HG02943 (cell line): ENCODE results near the gene KRTAP10-5.
"Not testable (repeated sequence)": the region's sequence is repeated elsewhere in the genome, so short reads cannot be mapped to it uniquely, and the experiment has no call there.

Experiments
- ATAC-seq: cut with Tn5 transposase; IDR thresholded peaks from one replicate; pipeline ENCODE4 v1.9.1; 2021; ENCODE audit warnings: mild to moderate bottlenecking, low read depth, moderate library complexity; ENCODE audit not compliant: unreplicated experiment

Gene KRTAP10-5

GRCh38 chr21:44572959-44573583 lies 7.3 kb downstream of the KRTAP10-5 start:
- no peak for ATAC-seq

DNA sequence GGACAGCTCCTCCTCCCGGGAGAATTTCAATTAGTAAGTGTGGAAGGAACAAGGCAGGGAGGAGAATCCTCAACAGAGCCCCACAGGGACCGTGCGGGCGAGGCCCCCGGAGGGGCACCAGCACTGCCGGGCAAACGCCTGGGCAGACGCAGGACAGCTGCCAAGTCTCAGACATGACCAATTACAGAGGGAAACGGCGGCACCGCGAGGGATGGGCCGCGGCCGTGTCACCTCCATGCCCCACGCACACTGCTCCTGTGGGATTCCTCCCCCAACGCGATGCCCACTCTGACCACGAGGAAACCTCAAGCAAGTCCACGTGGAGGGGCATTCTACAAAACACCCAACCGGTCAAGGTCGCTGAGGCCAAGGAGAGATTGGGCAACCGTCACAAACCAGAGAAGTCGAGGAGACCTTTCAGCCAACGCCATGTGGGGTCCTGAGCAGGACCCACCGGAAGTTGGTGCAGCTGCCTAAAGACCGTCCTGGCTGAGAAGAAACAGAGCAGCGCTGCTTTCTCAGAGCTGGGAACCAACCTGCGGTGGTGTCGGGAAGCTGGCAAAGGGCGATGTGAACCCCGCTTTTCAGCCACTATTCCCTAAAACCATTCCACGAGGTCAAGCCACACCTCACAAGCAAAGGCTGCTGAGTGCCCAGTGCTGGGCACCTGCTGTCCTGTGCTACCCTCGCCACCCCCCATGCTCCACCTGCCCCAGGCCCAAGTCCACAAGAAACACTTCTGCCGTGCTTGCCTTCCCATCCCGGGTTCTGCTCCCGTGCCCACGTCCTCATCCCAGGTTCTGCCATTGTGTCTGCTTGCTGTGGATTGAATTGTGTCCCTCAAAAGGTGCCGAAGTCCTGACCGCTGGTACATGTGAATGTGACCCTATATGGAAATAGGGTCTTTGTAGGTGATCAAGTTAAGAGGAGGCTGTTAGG lies 8.3 kb downstream of the KRTAP10-5 start:
- no peak for ATAC-seq

- no peak for ATAC-seq
Observed at GRCh38 chr21:44571296-44571695, 9.1 kb downstream of the KRTAP10-5 start.

GRCh38 chr21:44569861-44570517 lies 10.4 kb downstream of the KRTAP10-5 start:
- no peak for ATAC-seq

- ATAC-seq = no peak
Observed at GRCh38 chr21:44568667-44569556, 11.5 kb downstream of the KRTAP10-5 start.

GRCh38 chr21:44568261-44568660 lies 12.1 kb downstream of the KRTAP10-5 start:
- ATAC-seq = no peak

DNA sequence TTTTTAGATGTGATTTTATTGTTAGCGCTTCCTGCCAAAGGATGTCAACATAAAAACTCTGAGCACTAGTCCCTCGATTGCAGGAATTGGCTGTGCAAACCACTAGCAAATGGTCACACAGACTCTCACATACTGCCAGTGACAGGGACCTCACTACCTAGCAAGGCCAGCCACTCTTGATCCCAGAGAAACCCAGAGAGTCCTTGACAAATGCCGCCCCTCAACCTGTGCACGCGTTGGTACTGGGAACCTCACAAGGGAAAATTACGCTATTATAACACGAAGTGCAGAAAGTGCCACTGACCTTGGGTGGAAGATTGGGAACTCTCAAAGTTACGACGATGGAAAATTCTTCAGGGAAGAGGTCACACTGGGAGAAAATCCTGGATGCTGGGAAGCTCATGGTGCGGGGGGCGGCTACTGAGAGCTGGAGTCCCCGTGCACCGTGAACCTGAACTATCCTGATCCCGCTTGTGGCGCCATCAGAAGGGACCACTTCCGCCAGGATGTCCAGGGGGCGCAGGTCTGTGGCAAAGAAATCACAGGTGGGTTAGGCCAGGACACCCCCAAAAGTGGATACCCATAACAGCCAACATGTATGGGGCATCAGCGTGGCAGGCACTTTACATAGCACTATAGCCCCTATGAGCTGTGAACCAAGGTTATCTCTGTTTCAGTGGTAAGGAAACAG lies 12.8 kb downstream of the KRTAP10-5 start:
- ATAC-seq = no peak

GRCh38 chr21:44566403-44566802 lies 14.0 kb downstream of the KRTAP10-5 start:
- ATAC-seq = no peak

DNA sequence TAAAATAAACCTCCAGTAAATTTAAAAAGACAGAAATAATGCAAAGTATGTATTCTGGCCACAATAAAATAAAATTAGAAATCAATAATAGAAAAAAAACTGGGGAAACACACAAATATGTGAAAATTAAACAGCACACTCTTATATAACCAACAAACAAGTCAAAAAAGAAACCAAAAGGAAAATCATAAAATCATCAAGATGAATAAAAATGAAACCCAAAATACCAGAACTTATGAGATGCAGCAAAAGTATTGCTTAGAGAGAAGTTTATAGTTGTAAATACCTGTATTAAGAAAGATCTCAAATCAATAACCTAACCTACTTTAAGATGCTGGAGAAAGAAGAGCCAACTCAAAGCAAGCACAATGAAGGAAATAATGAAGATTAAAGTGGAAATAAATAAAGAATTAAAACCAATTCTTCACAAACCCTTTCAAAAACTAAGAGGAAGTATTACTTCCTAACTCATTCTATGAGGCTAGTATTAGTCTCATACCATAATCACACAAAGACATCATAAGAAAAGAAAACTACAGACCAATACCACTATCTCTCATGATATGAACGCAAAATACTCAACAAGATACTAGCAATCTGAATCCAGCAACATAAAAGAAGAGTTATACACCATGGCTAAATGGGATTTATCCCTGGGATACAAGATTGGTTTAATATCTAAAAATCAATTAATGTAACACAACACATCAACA lies 15.4 kb downstream of the KRTAP10-5 start:
- ATAC-seq = no peak

- ATAC-seq = no peak
Observed at GRCh38 chr21:44564099-44564498, 16.3 kb downstream of the KRTAP10-5 start.

GRCh38 chr21:44558695-44559094 lies 21.7 kb downstream of the KRTAP10-5 start, which contains the start of gene KRTAP10-3:
Gene KRTAP10-3, minus strand, starts transcription at chr21:44558795. Its CDS starts 80 bp downstream, at chr21:44558715.
- no peak for ATAC-seq

DNA sequence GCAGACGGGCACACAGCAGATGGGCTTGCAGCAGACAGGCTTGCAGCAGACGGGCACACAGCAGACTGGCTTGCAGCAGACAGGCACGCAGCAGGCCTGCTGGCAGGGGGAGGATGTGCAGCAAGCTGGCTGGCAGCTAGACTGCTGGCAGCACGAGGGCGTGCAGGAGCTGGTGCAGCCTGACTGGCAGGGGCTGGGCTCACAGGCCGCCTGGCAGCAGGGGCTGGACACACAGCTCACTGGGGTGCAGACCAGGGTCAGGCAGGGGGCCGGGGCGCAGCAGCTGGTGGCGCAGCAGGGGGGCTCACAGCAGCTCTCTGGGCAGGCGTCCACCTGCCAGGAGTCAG lies 22.1 kb downstream of the KRTAP10-5 start:
- ATAC-seq = not testable (repeated sequence)

GRCh38 chr21:44557491-44558328 lies 22.7 kb downstream of the KRTAP10-5 start:
- no peak for ATAC-seq

DNA sequence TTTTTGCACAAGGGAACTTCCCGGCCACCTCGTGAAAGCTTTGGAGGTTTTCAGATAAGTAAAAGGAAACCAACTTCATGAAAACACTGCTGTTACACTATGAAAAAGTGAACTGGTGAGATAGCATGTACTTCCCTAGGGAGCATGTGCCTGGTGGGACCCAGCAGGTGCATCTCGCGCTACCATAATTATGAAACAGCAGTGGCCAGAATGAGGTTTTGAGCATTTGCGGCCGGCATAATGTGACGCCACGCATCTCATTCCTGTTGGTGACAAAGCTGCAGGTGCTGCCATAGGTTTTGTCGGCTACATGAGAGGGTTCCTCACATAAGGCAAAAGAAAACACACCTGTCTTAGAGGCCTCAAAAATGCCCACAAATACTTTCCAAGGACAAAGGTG lies 23.5 kb downstream of the KRTAP10-5 start:
- ATAC-seq = no peak

DNA sequence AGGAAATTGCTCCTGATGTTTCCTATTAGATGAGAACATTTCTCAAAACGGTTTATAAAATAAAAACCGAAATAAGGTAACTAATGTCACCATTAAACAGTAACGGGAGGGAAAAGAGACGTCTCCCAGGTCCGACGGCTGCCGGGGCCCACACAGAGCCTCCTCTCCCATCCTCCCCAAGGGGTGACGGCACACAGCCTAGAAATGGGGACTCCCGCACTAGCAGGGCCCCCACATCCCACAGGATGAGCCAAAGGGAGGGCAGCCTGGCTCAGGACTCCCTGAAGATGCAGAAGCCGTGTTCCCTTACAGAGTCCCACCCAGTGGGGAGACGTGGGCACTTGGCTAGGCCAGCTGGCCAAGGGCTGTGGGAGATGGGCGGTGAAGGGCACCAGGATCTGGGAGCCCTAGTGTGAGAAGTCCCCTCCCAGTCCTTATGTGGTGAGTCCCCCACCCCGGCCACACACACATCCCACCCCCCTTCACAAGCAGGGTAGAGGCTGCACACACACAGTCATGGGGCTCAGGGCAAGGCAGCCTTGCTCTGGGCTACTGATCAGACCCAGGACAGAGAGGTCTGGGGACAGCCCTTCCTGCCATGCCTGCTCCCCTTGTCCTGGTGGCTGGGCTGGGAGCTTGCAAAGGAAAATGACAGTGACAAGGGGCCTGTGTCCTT lies 25.1 kb downstream of the KRTAP10-5 start:
- no peak for ATAC-seq

- no peak for ATAC-seq
Observed at GRCh38 chr21:44552681-44553080, 27.7 kb downstream of the KRTAP10-5 start.

GRCh38 chr21:44552136-44552535 lies 28.3 kb downstream of the KRTAP10-5 start:
- ATAC-seq = no peak
